GM23338 (cell line): ENCODE results near the gene PPP1R15B. TPM values are rescaled to one million over a fixed set of nuclear protein-coding genes. Genes with fewer than 3 reads are reported as not detected.

Experiments
- ATAC-seq: fragments of 200-7000 bp; cut with Tn5 transposase; 3 replicates; pipeline ENCODE4 v1.9.1; 2020
- DNase-seq: peaks from one replicate; pipeline ENCODE4 v3.0.0-alpha.2; 2015; ENCODE audit warnings: low spot score
- H2AFZ ChIP-seq: fragments of 200-600 bp; sonication (generic); 2 replicates; pipeline ENCODE4 v1.8.0; 2016; ENCODE audit warnings: antibody characterized with exemption, mild to moderate bottlenecking, moderate library complexity
- H3F3A ChIP-seq: fragments of 200-600 bp; sonication (generic); replicated peaks from 2 replicates; pipeline ENCODE4 v1.8.0; 2017; ENCODE audit warnings: antibody characterized with exemption, mixed run types, low read depth
- H3K27ac ChIP-seq: fragments of 200-600 bp; sonication (generic); 2 replicates; pipeline ENCODE4 v1.6.1; 2016; ENCODE audit warnings: low read depth
- H3K27me3 ChIP-seq: fragments of 200-600 bp; sonication (generic); 2 replicates; pipeline ENCODE4 v1.8.0; 2016; ENCODE audit warnings: mild to moderate bottlenecking, mixed run types, moderate library complexity; ENCODE audit not compliant: insufficient read depth
- H3K36me3 ChIP-seq: fragments of 200-600 bp; sonication (generic); 2 replicates; pipeline ENCODE4 v1.8.0; 2016; ENCODE audit warnings: mild to moderate bottlenecking; ENCODE audit not compliant: insufficient read depth
- H3K4me1 ChIP-seq: fragments of 200-600 bp; sonication (generic); 2 replicates; pipeline ENCODE4 v1.8.0; 2016; ENCODE audit warnings: mild to moderate bottlenecking, moderate library complexity; ENCODE audit not compliant: insufficient read depth
- H3K4me2 ChIP-seq: fragments of 200-600 bp; sonication (generic); 2 replicates; pipeline ENCODE4 v1.7.1; 2017; ENCODE audit warnings: mixed run types
- H3K4me3 ChIP-seq: fragments of 200-600 bp; sonication (generic); 2 replicates; pipeline ENCODE4 v1.6.1; 2016; ENCODE audit warnings: mixed run types
- H3K79me2 ChIP-seq: fragments of 200-600 bp; sonication (generic); replicated peaks from 2 replicates; pipeline ENCODE4 v1.8.0; 2017; ENCODE audit warnings: mild to moderate bottlenecking; ENCODE audit not compliant: insufficient read depth
- H3K9me2 ChIP-seq: fragments of 200-600 bp; sonication (generic); 2 replicates; pipeline ENCODE4 v1.8.0; 2017; ENCODE audit not compliant: insufficient read depth
- H4K20me1 ChIP-seq: fragments of 200-600 bp; sonication (generic); replicated peaks from 2 replicates; pipeline ENCODE4 v1.8.0; 2017; ENCODE audit warnings: mild to moderate bottlenecking; ENCODE audit not compliant: insufficient read depth
- H3K27ac Mint-ChIP-seq: 2 replicates; pipeline ENCODE4 v1.8.0; 2020; ENCODE audit warnings: inconsistent platforms, mild to moderate bottlenecking, moderate library complexity, mixed read lengths
- H3K27me3 Mint-ChIP-seq: 3 replicates; pipeline ENCODE4 v1.8.0; 2022; ENCODE audit warnings: low read depth, mild to moderate bottlenecking, moderate library complexity, mixed read lengths, inconsistent platforms; ENCODE audit not compliant: insufficient read depth, poor library complexity
- H3K36me3 Mint-ChIP-seq: 3 replicates; pipeline ENCODE4 v1.8.0; 2021; ENCODE audit warnings: low read depth, mild to moderate bottlenecking, inconsistent platforms, moderate library complexity, mixed read lengths
- H3K4me1 Mint-ChIP-seq: 3 replicates; pipeline ENCODE4 v1.8.0; 2020; ENCODE audit warnings: mild to moderate bottlenecking, inconsistent platforms, mixed read lengths
- H3K4me3 Mint-ChIP-seq: 3 replicates; pipeline ENCODE4 v1.8.0; 2021; ENCODE audit warnings: moderate library complexity, mild to moderate bottlenecking, inconsistent platforms, mixed read lengths
- H3K9me3 Mint-ChIP-seq: 3 replicates; pipeline ENCODE4 v1.8.0; 2020; ENCODE audit warnings: moderate library complexity, mild to moderate bottlenecking, inconsistent platforms, mixed read lengths
- CTCF ChIP-seq, 2 experiments: fragments of 200-600 bp in 1 of 2; sonication (generic) in 1 of 2; conservative IDR thresholded peaks; 2 replicates each; pipeline versions ENCODE4 v1.5.1 to v1.6.1; 2016 to 2017; ENCODE audit warnings: antibody characterized with exemption in 2 of 2, low read depth in 2 of 2, mild to moderate bottlenecking in 2 of 2, moderate library complexity in 1 of 2
- EZH2 ChIP-seq: fragments of 200-600 bp; sonication (generic); IDR thresholded peaks from one replicate; pipeline ENCODE4 v1.8.0; 2017; ENCODE audit warnings: antibody characterized with exemption, mild to moderate bottlenecking, low read depth; ENCODE audit not compliant: unreplicated experiment
- EZH2phosphoT487 ChIP-seq: fragments of 200-600 bp; sonication (generic); IDR thresholded peaks from one replicate; pipeline ENCODE4 v1.8.1; 2018; ENCODE audit warnings: antibody characterized with exemption; ENCODE audit not compliant: unreplicated experiment
- JUNB ChIP-seq: IDR thresholded peaks from one replicate; pipeline ENCODE4 v1.6.1; 2016; ENCODE audit warnings: antibody characterized with exemption; ENCODE audit not compliant: unreplicated experiment
- NANOG ChIP-seq: IDR thresholded peaks from 2 replicates; pipeline ENCODE4 v1.6.1; 2016; ENCODE audit warnings: antibody characterized with exemption, borderline replicate concordance
- POLR2AphosphoS5 ChIP-seq: IDR thresholded peaks from 2 replicates; pipeline ENCODE4 v1.6.1; 2016; ENCODE audit warnings: antibody characterized with exemption, low read depth
- ZNF114 ChIP-seq: fragments of 250-450 bp; sonication (Bioruptor Pico); IDR thresholded peaks from 2 replicates; pipeline ENCODE4 v1.5.0; 2020; ENCODE audit warnings: mild to moderate bottlenecking, moderate library complexity
- ZNF331 ChIP-seq: fragments of 250-450 bp; sonication (Bioruptor Pico); IDR thresholded peaks from 2 replicates; pipeline ENCODE4 v1.5.0; 2020; ENCODE audit warnings: low read depth, mild to moderate bottlenecking, moderate library complexity
- ZNF462 ChIP-seq: fragments of 250-450 bp; sonication (Bioruptor Pico); IDR thresholded peaks from 2 replicates; pipeline ENCODE4 v1.5.0; 2020; ENCODE audit warnings: mild to moderate bottlenecking, moderate library complexity
- polyA plus RNA-seq: library from polyadenylated mRNA; unstranded; fragments of >200 nt; fragmentation: Nextera tagmentation; extraction: Ambion mirVana; gene quantifications from 2 replicates; pipeline ENCODE4 v1.2.1, GENCODE V29; 2016
- total RNA-seq: library from RNA; depleted of rRNA; stranded (reverse); fragments of >200 nt; shearing (Covaris generic); gene quantifications from 2 replicates; pipeline ENCODE4 v1.2.3, GENCODE V29; 2014

The PPP1R15B gene
- total and polyA plus RNA-seq, 2 experiments from 2014 or later = 17.3 to 64.3 TPM

- TF ChIP-seq CTCF (conservative IDR thresholded peaks at IDR 0.05; ENCODE audit: low read depth in 2 of 2) (no peak), POLR2AphosphoS5 (no peak), JUNB (no peak), ZNF114 (CRISPR knock-in tag) (no peak), NANOG (no peak), EZH2phosphoT487 (no peak), EZH2 (no peak)
Measured at GRCh38 chr1:204448991-204449677, 37.5 kb upstream of the PPP1R15B start (continued).

DNA sequence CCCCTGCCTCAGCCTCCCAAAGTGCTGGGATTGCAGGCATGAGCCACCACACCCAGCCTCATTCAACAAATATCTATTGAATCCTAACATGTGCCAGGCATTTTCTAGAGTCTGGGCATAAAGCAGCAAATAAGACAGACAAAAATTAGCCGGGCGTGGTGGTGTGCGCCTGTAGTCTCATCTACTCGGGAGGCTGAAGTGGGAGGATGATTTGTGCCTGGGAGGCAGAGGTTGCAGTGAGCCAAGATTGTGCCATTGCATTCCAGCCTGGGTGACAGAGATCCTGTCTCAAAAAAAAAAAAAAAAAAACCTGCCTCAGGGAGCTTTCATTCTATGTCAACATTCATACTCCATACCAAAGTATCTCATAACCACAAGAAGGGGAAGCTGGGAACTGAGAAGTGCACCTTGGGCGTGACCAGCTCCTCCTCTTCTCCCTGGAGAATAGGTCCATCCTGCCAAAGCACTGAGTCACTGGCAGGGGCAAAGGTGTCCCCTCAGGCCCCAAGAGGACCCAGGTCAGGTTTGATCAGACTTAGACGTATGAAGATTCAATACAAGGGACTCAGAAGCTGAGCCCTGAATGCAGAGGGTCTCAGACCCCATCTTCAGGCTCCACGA, 36.8 kb upstream of the PPP1R15B start:
- DNase-seq (no peak), ATAC-seq (no peak)
- Histone ChIP-seq H3K27me3 (no peaks in the 10 kb centered on the region), H4K20me1 (no peaks in the 10 kb centered on the region), H3K79me2 (no peaks in the 10 kb centered on the region), H3K27ac (no peak overlapping the region), H3K36me3 (peaks cover 3% of the 10 kb centered on the region; the same call in 1 of the 2 replicates), H3F3A (0 out of 2 replicates have a peak, but pooled peaks cover 2% of the 10 kb centered on the region), H3K9me2 (no peaks in the 10 kb centered on the region), H3K4me2 (no peak overlapping the region), H3K4me3 (no peak overlapping the region), H3K4me1 (peaks cover 17% of the 10 kb centered on the region), H2AFZ (no peak overlapping the region)
- Mint-ChIP-seq H3K27me3 (peaks cover 24% of the 10 kb centered on the region), H3K27ac (no peak overlapping the region), H3K9me3 (no peaks in the 10 kb centered on the region; the same call in 2 of the 3 replicates), H3K36me3 (peaks cover 33% of the 10 kb centered on the region), H3K4me1 (peaks cover 41% of the 10 kb centered on the region), H3K4me3 (no peak overlapping the region)
- TF ChIP-seq ZNF331 = no peak
- TF ChIP-seq CTCF (conservative IDR thresholded peaks at IDR 0.05; ENCODE audit: low read depth in 2 of 2) = no peak
- no peak for TF ChIP-seq EZH2
- no peak for TF ChIP-seq ZNF462
- no peak for TF ChIP-seq POLR2AphosphoS5
- no peak for TF ChIP-seq ZNF114 (CRISPR knock-in tag)
- TF ChIP-seq NANOG = no peak
- no peak for TF ChIP-seq EZH2phosphoT487
